Lower leg skin (tissue), 3 donors: ENCODE results near the gene ACTN4.
"Not testable (repeated sequence)": the region's sequence is repeated elsewhere in the genome, so short reads cannot be mapped to it uniquely, and the experiment has no call there.

Experiments used
- CTCF ChIP-seq, 3 donors: fragments of 450-650 bp; IDR thresholded peaks; one replicate each; pipeline ENCODE4 v1.5.1; 2016; ENCODE audit warnings: antibody characterized with exemption in 3 of 3, mild to moderate bottlenecking in 3 of 3, moderate library complexity in 2 of 3
- POLR2A ChIP-seq, 2 donors: fragments of 450-650 bp; IDR thresholded peaks; one replicate each; pipeline ENCODE4 v1.6.1; 2016 to 2017; ENCODE audit warnings: antibody characterized with exemption in 2 of 2, mild to moderate bottlenecking in 1 of 2, moderate library complexity in 1 of 2

DNA sequence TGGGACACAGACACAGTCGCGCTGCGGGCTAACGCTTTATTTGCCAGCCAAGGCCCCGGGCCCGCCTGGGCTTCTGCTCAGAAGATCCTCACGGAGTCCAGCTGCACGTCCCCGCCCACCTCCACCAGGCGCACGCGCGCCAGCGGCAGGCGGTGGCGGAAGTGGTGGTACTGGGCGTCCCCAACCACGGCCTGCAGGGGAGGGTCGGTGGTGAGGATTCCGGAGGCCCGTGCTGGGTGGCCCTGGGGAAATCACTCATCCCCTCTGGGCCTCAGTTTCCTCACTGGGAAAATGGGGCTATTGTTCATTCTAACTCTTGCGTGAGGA is 123.5 kb downstream of the ACTN4 start:
- not testable (repeated sequence) for TF ChIP-seq POLR2A, CTCF (IDR thresholded peaks at IDR 0.05)
